ENCODE measurements around the gene TDP2.

DNA sequence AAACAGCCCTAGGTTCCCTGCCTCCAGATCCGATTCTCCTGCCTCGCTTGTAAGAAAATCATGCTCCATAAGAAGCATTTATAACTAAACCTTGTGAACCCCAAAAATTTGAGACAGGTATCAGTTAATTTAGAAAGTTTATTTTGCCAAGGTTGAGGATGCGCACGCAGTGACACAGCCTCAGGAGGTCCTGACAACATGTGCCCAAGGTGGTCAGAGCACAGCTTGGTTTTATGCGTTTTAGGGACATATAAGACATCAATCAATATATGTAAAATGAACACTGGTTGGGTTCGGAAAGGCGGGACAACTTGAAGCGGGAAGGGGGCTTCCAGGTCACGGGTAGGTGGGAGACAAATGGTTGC is 2.3 kb upstream of the TDP2 start:
- TF ChIP-seq POLR2A (IDR thresholded peaks at IDR 0.05) (no peak), CTCF (IDR thresholded peaks at IDR 0.05) (no peak), EP300 (IDR thresholded peaks at IDR 0.05) (no peak)
